NCI-H2196 (cell line): ENCODE measurements around the gene ZBTB20.
"Not testable (repeated sequence)": the region's sequence is repeated elsewhere in the genome, so short reads cannot be mapped to it uniquely, and the experiment has no call there.

Source experiments
- DNase-seq: peaks from one replicate; lab custom pipeline; 2025; ENCODE audit not compliant: unreplicated experiment; lab: John Stamatoyannopoulos, UW

Gene ZBTB20

GRCh38 chr3:115146418-115147328, at the start of gene ZBTB20:
Gene ZBTB20, minus strand, starts transcription at chr3:115147288.
- peak; percentile 82 for DNase-seq

GRCh38 chr3:115194476-115194875, 47.4 kb upstream of the ZBTB20 start:
- DNase-seq, result no peak

GRCh38 chr3:115190747-115191146, 43.7 kb upstream of the ZBTB20 start:
- DNase-seq, result no peak

GRCh38 chr3:115187149-115187757, 40.2 kb upstream of the ZBTB20 start:
- DNase-seq, result no peak

- no peak for DNase-seq
Measured at GRCh38 chr3:115186351-115187148, 39.5 kb upstream of the ZBTB20 start.

GRCh38 chr3:115184859-115185572, 37.9 kb upstream of the ZBTB20 start:
- not testable (repeated sequence) for DNase-seq

GRCh38 chr3:115178930-115179329, 31.8 kb upstream of the ZBTB20 start:
- DNase-seq, result not testable (repeated sequence)

- no peak for DNase-seq
Measured at GRCh38 chr3:115169808-115170207, 22.7 kb upstream of the ZBTB20 start.

GRCh38 chr3:115165701-115166100, 18.6 kb upstream of the ZBTB20 start:
- DNase-seq, result no peak

- DNase-seq, result no peak
Measured at GRCh38 chr3:115165266-115165665, 18.2 kb upstream of the ZBTB20 start.

GRCh38 chr3:115164374-115165221, 17.5 kb upstream of the ZBTB20 start:
- no peak for DNase-seq

- no peak for DNase-seq
Measured at GRCh38 chr3:115162759-115163158, 15.7 kb upstream of the ZBTB20 start.

- no peak for DNase-seq
Measured at GRCh38 chr3:115161866-115162265, 14.8 kb upstream of the ZBTB20 start.

- no peak for DNase-seq
Measured at GRCh38 chr3:115161168-115161834, 14.2 kb upstream of the ZBTB20 start.

- no peak for DNase-seq
Measured at GRCh38 chr3:115160295-115160694, 13.2 kb upstream of the ZBTB20 start.

- no peak for DNase-seq
Measured at GRCh38 chr3:115156046-115156654, 9.1 kb upstream of the ZBTB20 start.

GRCh38 chr3:115154611-115155010, 7.5 kb upstream of the ZBTB20 start:
- no peak for DNase-seq

- no peak for DNase-seq
Measured at GRCh38 chr3:115151921-115152320, 4.8 kb upstream of the ZBTB20 start.
